Calu3 (cell line): ENCODE measurements around the gene MFN2. TPM values are rescaled to one million over a fixed set of nuclear protein-coding genes. Genes with fewer than 3 reads are reported as not detected.
"Not testable (repeated sequence)": the region's sequence is repeated elsewhere in the genome, so short reads cannot be mapped to it uniquely, and the experiment has no call there.

Experiments used
- BruUV-seq: library from RNA; stranded (reverse); fragments of 400-500 nt; replicated peaks from 2 replicates; lab custom pipeline; 2021; lab: Mats Ljungman, UMichigan
- CTCF ChIA-PET: fragments of 300-600 bp; sonication (Branson Sonifier 250); formaldehyde crosslinking; loops from one replicate; lab custom pipeline; 2022; ENCODE audit warnings: antibody characterized with exemption; lab: Charles Lee
- DNase-seq: peaks from one replicate; pipeline ENCODE4 v3.0.0; 2022
- H3K27ac Mint-ChIP-seq: one replicate; pipeline ENCODE4 v1.8.0; 2022; ENCODE audit warnings: mixed read lengths; ENCODE audit not compliant: unreplicated experiment
- H3K27me3 Mint-ChIP-seq: one replicate; pipeline ENCODE4 v1.8.0; 2022; ENCODE audit warnings: mixed read lengths; ENCODE audit not compliant: unreplicated experiment
- H3K36me3 Mint-ChIP-seq: one replicate; pipeline ENCODE4 v1.8.0; 2022; ENCODE audit warnings: mild to moderate bottlenecking, moderate library complexity, mixed read lengths; ENCODE audit not compliant: insufficient read depth, unreplicated experiment
- H3K4me1 Mint-ChIP-seq: one replicate; pipeline ENCODE4 v1.8.0; 2022; ENCODE audit warnings: mild to moderate bottlenecking, low read depth, mixed read lengths; ENCODE audit not compliant: unreplicated experiment
- H3K4me3 Mint-ChIP-seq: one replicate; pipeline ENCODE4 v1.8.0; 2022; ENCODE audit warnings: mild to moderate bottlenecking, low read depth, moderate library complexity, mixed read lengths; ENCODE audit not compliant: unreplicated experiment
- H3K9me3 Mint-ChIP-seq: one replicate; pipeline ENCODE4 v1.8.0; 2022; ENCODE audit warnings: low read depth, mixed read lengths; ENCODE audit not compliant: unreplicated experiment
- intact Hi-C: fragments of 100-400 bp; cut with micrococcal nuclease; formaldehyde crosslinking; loops from one replicate; pipeline ENCODE4 v1.10.0; 2022; ENCODE audit not compliant: unreplicated experiment
- total RNA-seq: library from RNA; stranded (reverse); gene quantifications from 2 replicates; pipeline ENCODE4 v1.2.3, GENCODE V29; 2022
- TF ChIP-seq, protein P1 (sequence below): fragments of 200-600 bp; IDR thresholded peaks from one replicate; pipeline ENCODE4 v1.8.0; 2022; ENCODE audit warnings: antibody characterized with exemption; ENCODE audit not compliant: unreplicated experiment

Gene MFN2
- total RNA-seq, 1 experiment from 2014 or later = 61.8 TPM

- CTCF ChIA-PET = no interaction called here
- no peaks in the 10 kb centered on the region for H3K9me3 Mint-ChIP-seq
- intact Hi-C loops = no loop called here
- no peak overlapping the region for H3K27ac Mint-ChIP-seq
- BruUV-seq = no TSS peak
- no peaks in the 10 kb centered on the region for H3K27me3 Mint-ChIP-seq
- peak; percentile 44 for DNase-seq
- TF ChIP-seq, protein P1, sequence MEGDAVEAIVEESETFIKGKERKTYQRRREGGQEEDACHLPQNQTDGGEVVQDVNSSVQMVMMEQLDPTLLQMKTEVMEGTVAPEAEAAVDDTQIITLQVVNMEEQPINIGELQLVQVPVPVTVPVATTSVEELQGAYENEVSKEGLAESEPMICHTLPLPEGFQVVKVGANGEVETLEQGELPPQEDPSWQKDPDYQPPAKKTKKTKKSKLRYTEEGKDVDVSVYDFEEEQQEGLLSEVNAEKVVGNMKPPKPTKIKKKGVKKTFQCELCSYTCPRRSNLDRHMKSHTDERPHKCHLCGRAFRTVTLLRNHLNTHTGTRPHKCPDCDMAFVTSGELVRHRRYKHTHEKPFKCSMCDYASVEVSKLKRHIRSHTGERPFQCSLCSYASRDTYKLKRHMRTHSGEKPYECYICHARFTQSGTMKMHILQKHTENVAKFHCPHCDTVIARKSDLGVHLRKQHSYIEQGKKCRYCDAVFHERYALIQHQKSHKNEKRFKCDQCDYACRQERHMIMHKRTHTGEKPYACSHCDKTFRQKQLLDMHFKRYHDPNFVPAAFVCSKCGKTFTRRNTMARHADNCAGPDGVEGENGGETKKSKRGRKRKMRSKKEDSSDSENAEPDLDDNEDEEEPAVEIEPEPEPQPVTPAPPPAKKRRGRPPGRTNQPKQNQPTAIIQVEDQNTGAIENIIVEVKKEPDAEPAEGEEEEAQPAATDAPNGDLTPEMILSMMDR = peak; percentile 49
- no peaks in the 10 kb centered on the region for H3K4me1 Mint-ChIP-seq
- H3K4me3 Mint-ChIP-seq = no peak overlapping the region
- H3K36me3 Mint-ChIP-seq = peaks cover 7% of the 10 kb centered on the region
Observed at GRCh38 chr1:12031039-12031980, 51.1 kb downstream of the MFN2 start.

- no peak for DNase-seq
- CTCF ChIA-PET = no interaction called here
- TF ChIP-seq, protein P1 = no peak
Observed at GRCh38 chr1:12032161-12032621, 51.9 kb downstream of the MFN2 start.

GRCh38 chr1:12033441-12033840 is 53.2 kb downstream of the MFN2 start:
- BruUV-seq, CTCF ChIA-PET, H3K27me3 Mint-ChIP-seq, H3K27ac Mint-ChIP-seq, DNase-seq, intact Hi-C loops, H3K36me3 Mint-ChIP-seq, H3K9me3 Mint-ChIP-seq, H3K4me1 Mint-ChIP-seq, H3K4me3 Mint-ChIP-seq: not testable (repeated sequence)

More at GRCh38 chr1:12032161-12032621, 51.9 kb downstream of the MFN2 start:
- intact Hi-C loops = no loop called here
- Mint-ChIP-seq H3K4me3 (no peak overlapping the region), H3K27me3 (no peaks in the 10 kb centered on the region), H3K27ac (no peak overlapping the region), H3K36me3 (peaks cover 7% of the 10 kb centered on the region), H3K4me1 (no peaks in the 10 kb centered on the region), H3K9me3 (no peaks in the 10 kb centered on the region)
- BruUV-seq = no TSS peak

DNA sequence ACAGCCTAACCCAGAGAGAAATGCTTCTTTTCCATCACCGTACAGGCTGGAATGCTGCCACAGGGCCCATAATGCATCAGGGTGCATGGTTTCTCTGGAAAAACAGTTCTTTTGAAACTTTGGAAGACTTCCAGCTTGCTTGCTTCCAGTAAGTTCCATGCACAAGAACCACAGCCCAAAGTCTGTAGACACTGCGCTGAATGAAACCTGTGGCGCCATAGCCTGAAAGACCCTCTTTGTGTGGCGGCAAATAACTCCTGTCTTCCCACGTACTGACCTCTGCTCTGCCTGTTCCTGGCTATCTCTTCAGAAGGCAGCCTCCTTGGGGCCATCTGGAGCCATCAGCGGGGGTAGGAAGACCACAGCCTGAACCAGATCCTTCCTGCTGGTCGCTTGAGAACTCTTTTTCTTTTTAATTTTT is 54.1 kb downstream of the MFN2 start:
- Mint-ChIP-seq H3K36me3 (peaks cover 7% of the 10 kb centered on the region), H3K4me1 (no peaks in the 10 kb centered on the region), H3K27me3 (no peaks in the 10 kb centered on the region), H3K9me3 (no peaks in the 10 kb centered on the region), H3K27ac (no peak overlapping the region), H3K4me3 (no peak overlapping the region)
- CTCF ChIA-PET = no interaction called here
- no TSS peak for BruUV-seq
- TF ChIP-seq, protein P1 = no peak
- no peak for DNase-seq
- intact Hi-C loops = no loop called here
